Adrenal gland (tissue), 5 donors: ENCODE results near the gene DPP6.
"Not testable (repeated sequence)": the region's sequence is repeated elsewhere in the genome, so short reads cannot be mapped to it uniquely, and the experiment has no call there.

Experiments used
- POLR2A ChIP-seq, 2 donors: fragments of 450-650 bp; IDR thresholded peaks; one replicate each; pipeline ENCODE4 v1.6.1; 2017; ENCODE audit warnings: antibody characterized with exemption in 2 of 2, mild to moderate bottlenecking in 2 of 2, moderate library complexity in 1 of 2
- TF ChIP-seq, protein P1 (sequence below), 6 experiments: fragments of 450-650 bp in 4 of 6; fragments of 200-600 bp in 2 of 6; sonication (generic) in 1 of 6; IDR thresholded peaks; 1 replicate in 5 of 6; 2 replicates in 1 of 6; pipeline versions ENCODE4 v1.5.1 to v1.8.0; 2016 to 2021; ENCODE audit warnings: antibody characterized with exemption in 6 of 6, mild to moderate bottlenecking in 2 of 6, moderate library complexity in 1 of 6
- donor health status: DM: no; HTN: no; CAD: no.

GRCh38 chr7:154113732-154114351 is 61.6 kb downstream of the DPP6 start:
- TF ChIP-seq, protein P1, sequence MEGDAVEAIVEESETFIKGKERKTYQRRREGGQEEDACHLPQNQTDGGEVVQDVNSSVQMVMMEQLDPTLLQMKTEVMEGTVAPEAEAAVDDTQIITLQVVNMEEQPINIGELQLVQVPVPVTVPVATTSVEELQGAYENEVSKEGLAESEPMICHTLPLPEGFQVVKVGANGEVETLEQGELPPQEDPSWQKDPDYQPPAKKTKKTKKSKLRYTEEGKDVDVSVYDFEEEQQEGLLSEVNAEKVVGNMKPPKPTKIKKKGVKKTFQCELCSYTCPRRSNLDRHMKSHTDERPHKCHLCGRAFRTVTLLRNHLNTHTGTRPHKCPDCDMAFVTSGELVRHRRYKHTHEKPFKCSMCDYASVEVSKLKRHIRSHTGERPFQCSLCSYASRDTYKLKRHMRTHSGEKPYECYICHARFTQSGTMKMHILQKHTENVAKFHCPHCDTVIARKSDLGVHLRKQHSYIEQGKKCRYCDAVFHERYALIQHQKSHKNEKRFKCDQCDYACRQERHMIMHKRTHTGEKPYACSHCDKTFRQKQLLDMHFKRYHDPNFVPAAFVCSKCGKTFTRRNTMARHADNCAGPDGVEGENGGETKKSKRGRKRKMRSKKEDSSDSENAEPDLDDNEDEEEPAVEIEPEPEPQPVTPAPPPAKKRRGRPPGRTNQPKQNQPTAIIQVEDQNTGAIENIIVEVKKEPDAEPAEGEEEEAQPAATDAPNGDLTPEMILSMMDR (IDR thresholded peaks at IDR 0.05): not testable (repeated sequence)
- not testable (repeated sequence) for TF ChIP-seq POLR2A (IDR thresholded peaks at IDR 0.05)
